HG02571 (cell line): ENCODE results near the gene JPT2.

Source experiments
- ATAC-seq: cut with Tn5 transposase; IDR thresholded peaks from one replicate; pipeline ENCODE4 v1.9.1; 2021; ENCODE audit warnings: mild to moderate bottlenecking, moderate library complexity; ENCODE audit not compliant: unreplicated experiment

The JPT2 gene, protein sequence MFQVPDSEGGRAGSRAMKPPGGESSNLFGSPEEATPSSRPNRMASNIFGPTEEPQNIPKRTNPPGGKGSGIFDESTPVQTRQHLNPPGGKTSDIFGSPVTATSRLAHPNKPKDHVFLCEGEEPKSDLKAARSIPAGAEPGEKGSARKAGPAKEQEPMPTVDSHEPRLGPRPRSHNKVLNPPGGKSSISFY

DNA sequence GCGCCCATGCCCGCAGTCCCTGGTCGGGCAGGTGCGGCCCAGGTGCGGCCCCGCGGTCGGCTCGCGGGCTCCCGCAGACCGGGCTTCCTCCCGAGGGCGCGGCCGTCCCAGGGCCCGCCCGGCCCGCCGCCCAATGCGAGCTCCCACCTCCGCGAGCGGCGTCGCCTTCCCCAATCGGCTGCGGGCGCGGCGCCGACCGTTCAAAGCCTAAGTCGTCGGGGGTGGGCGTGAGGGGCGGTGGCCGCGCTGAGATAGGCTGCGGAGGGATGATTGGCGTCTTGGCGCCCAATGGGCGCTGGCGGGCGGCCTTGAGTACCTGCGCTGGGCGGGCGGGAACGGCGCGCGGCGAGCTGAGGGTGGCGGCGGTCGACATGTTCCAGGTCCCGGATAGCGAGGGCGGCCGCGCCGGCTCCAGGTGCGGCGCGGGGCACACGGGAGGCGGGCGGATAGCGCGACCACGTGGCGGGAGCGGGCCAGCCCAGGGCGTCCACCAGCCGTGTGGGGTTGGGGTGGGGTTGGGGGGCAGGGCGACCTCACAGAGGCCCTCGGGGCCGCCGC lies at the start of gene JPT2:
JPT2 (plus strand) TSS at position 338 of the 558 bp plus-strand sequence; CDS start at position 372, 34 bp downstream.
- ATAC-seq, result peak; percentile 90

DNA sequence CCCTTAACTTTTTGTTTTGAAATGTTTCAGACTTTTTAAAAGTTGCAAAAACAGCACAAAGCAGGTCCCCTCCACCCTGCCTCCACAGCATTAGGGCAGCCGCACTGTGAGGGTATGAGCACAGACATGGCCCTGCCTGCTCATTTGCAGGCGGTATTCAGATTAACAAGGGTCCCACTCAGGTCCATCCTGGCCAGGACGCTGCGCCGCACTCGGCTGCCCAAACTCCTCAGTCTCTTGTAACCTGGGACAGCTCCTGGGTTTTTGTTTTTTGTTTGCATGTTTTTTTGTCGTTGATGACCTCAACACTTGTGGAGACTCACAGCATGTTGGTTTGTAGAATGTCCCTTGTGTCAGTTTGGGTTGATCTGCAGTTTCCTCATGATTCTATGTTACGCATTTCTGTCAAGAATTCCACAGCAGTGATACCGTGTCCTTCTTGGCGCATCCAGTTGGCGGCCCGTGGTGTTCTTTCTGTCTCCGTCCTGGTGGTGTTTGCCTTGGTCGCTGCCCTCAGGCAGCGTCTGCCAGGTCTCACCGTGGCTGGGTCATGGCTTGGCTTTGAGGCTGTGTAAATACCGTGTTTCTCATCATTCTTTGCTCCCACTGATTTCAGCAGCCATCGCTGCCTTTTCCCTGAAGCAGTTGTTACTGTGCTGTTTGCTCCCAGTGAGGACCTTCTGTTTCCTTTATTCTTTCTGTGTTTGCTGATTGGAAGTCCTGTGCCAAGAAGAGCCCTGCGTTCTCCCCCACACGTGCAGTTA lies 47.4 kb upstream of the JPT2 start:
- ATAC-seq, result no peak

DNA sequence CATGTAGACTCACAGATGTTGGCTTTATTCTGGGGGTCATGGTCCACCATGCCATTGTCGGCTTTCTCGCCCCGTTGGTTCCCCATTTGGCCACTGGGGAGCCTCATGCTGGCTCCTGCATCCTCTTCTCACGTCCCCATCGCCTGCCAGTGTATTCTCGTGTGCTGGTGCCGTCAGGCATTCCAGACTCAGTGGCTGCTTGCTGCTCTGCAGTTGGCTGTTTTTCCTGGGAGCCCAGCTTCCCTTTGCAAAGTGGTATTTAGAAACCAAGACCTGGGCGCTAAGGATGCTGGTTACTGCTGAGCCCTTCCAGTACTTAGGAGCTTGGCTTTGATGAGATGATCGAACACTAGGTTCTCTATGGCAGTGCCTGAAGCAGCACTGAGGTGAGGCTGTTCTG lies 46.8 kb upstream of the JPT2 start:
- no peak for ATAC-seq

DNA sequence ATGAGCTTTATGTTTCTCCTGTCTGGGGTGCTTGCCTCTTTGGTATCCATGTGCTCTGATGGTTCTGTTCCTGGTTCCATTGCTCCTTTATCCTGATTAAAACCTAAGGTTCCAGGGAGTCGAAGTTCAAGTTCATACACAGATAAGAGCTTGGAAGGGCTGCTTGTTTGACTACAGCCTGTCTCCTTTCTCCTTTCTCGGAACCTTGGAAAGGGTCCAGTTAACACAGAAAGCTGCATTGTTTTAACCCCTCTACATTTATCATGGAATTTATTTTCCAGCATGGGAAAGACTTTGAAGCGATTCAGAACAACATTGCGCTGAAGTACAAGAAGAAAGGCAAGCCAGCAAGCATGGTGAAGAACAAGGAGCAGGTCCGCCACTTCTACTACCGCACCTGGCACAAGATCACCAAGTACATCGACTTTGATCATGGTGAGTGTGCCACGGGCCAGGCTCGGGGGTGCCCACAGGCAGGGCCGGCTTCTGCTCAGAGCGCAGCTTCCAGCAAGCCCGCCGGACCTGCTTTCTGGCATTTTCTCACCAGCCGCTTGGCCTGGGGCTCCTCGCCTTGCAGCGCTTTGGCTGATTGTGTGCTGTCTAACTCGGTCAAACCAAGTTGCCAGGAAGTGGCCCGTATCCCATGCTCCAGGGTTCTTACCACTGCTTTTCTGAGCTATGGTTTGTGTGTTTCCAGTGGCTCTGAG lies 46.0 kb upstream of the JPT2 start:
- no peak for ATAC-seq

DNA sequence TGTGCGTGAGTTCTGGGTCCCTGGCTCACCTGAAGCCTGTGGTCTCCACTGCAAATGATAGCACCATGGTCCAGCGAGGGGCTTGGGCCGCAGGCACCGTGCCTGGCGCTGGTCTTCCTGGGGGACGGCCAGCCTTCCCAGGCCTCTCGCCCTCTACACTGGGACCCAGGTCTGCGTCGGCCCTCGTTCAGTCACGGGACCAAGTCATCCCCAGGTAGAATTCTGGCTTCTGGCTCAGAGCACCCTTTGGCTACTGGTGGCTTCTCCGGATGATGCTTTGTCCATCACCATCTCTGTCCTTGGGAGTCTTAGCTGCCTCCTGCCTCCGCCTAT lies 45.5 kb upstream of the JPT2 start:
- ATAC-seq, result no peak

DNA sequence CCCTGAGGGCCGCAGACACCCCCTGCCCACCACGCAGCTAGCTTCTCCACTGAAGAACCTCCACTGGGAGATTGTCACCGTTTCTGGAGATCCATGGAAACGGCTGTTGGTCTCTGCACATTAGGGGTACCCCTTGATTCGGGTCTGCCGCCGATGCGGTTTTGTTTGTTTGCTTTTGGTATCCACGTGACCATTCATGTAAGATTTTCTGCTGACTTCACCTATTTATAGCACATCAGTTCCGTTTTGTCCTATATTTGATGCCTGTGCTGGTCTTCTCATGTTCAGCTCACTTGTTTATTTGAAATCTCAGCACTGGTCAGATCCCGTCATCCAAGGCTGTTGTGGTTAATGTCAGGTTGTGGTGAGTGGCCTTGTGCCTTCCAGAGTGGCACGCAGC lies 44.8 kb upstream of the JPT2 start:
- no peak for ATAC-seq

DNA sequence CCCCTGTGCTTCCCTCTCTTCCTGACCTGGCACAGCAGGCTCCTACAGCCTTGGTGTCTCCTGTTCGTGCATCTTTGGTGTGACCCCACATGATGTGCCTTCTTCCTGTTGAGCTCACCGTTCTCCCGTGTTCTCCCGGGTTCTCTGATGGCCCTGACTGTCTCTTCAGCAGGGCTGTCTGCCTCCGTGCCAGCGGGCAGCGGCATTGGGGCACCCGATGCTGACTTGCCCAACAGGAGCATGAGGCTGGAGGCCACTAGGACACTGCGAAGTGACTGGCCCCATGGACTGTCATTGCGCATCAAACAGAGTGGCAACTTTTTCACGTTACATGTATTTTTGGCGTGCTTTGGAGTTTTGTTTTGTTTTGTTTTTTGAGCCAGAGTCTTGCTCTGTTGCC lies 43.5 kb upstream of the JPT2 start:
- ATAC-seq, result no peak

DNA sequence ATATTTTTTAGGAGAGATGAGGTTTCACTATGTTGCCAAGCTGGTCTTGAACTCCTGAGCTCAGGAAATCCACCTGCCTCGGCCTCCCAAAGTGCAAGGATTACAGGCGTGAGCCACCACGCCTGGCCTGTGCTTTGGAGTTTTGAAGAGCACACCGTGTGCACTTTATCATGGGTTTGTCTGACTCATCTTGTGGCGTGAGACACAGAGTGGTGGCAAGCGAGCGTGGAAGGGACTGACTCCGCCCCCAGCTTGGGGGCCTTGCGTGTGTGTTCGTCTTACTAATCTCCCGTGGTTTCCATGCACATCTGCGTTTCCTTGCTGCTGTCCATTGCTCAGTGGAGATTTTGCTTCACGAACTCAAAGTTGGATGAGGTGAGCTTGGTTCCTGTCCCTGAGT lies 43.0 kb upstream of the JPT2 start:
- no peak for ATAC-seq

DNA sequence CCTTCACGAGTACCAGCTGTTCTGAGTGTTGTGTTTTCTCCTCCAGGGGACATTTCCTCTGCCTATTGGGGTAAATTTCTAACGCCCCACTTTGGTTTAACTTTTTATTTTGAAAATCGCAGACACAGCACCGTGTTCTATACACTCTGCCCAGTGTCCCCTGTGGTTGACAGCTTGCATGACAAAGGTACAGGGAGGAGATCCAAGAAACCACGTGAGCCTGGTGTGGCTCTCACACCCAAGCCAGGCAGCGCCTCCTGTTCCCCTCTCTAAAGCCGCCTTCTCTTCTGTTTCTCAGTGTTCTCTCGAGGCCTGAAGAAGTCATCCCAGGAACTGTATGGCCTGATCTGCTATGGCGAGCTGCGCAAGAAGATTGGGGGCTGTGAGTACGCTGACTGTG lies 40.6 kb upstream of the JPT2 start:
- no peak for ATAC-seq

DNA sequence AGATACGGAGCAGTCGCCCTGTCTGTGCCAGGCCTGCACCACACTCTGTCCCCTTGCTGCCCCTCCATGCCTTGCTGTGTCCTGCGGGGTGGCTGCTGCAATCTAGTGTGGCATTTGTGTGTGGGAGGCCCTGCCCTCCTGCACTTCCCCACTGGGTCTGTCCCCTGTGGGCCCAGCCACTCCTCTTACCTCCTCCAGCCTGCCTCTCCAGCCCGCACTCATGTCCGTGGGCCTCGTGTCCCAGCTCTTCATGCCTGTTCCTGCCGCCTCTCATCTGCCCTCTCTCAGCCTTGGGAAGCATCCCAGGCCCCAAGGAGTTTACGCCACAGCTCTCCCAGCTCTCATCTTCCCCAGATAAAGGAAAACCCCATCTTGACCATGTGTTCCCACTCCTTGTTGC lies 39.3 kb upstream of the JPT2 start:
- no peak for ATAC-seq

DNA sequence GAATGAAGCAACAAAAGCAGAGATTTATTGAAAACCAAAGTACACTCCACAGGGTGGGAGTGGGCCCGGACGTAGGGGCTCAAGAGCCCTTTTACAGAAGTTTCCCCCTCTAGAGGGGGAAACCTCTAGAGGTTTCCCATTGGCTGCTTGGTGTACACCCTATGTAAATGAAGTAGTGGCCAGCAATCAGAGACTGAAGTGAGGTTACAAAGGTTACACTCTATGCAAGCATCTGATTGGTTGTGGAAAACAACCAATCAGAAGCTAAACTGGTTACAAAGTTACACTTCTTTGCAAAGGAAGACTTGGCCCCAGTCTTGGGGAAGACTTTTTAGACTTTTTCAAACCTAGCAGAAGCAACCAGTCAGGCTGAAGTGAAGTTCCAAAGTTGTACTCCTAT lies 38.8 kb upstream of the JPT2 start:
- no peak for ATAC-seq

DNA sequence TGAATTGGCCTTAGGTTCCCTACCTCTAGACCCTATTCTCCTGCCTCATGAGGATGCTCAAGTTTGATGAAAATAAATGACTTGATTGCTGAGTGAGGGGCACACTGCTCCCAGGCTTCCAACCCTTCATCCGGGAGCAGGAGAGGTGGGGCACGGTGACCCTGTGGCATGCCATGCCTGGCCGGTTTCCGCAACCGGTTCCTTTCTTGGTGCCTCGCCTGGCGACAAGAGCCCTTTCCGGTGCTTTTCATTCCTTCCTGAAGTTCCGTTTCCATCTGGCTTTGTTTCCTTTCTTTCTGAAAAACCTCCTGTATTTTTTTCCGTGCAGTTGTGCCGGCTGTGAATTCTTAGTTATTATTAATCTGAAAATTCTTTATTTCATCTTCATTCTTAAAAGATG lies 38.2 kb upstream of the JPT2 start:
- ATAC-seq, result no peak

DNA sequence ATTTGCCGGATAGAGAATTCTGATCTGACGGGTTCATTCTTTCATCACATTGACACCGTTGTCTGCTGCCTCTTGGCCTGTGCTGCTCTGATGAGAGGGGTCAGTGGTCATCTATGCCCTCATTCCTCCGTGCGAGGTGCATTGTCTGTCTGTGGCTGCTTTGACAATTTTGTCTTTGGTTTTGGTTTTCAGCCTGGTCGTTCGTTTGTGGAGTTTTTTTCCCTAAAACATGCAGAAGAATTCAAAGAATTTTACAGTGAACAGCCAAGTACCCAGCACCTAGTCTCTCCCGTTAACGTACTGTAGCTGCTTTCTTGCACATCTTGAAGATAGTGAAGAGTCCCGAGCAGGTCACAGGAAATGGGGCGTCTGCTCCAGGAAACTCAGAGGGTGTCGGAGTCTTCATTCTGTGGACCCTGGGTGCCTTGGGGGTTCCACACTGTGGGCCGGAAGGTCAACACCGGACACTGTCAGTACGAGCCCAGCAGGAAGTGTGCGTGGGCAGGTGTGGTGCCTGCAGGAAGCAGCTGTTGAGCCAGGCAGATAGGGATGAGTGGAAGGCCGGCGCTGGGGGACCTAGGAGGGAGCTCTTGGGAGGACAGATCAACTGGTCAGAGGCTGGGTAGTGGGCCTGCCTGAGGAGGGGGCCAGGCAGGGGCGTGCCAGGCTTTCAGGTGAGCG lies 37.7 kb upstream of the JPT2 start:
- no peak for ATAC-seq

DNA sequence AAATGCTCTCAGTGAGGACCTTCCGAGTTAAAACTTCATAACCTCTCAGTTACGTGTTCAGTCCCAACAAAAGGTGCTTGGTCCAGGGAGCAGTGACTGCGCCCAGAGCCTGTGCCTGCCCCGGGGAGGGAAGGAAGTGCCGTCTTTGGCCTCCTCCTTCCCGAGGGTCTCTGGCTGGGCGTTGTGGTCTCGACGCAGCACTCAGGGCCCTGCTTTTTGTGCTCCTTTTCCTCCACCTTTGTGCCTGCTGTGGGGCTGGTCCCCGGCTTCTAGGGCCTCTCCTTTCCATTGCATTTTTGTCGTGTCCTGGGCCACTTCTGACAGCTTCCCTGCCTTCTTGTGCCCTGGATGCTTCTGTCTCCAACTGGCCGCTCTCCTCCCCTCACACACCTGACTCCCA lies 36.8 kb upstream of the JPT2 start:
- no peak for ATAC-seq

DNA sequence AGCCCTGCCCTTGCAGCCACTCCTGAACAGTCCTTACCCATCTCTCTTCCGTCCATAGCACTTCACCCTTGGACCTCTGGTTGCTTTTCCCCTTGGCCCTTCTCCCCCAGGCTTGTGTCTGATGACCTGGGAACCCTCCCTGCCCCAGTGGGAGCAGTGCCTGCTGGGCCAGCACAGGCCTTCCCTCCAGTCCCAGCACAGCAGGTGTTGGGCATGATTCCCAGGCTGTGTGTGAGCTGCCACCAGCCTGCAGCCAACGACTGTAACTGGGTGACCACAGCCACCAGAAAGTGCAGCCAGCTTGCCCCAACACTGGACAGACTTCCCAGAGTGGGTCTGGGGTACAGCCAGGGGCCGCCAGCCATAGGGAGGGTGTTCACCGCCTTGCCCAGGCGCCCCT lies 35.9 kb upstream of the JPT2 start:
- no peak for ATAC-seq

DNA sequence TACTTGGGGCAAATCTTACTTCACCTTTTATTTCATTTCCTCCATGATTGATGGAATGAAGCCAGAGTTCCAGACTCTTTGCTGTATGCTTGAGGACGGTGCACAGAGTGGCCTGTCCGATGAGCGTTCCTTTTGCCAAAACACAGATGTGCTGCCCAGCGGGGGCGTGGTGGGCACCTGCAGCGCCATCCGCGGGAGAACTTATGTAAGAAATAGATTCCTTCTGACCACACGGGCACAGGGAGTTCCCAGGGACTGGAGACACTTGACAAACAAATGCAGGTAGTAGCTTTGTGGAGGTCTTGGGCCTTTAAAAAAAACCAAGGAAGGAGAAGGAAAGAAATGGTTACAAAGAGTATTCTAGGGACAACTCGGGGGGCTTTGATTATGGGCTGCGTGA lies 35.3 kb upstream of the JPT2 start:
- no peak for ATAC-seq

DNA sequence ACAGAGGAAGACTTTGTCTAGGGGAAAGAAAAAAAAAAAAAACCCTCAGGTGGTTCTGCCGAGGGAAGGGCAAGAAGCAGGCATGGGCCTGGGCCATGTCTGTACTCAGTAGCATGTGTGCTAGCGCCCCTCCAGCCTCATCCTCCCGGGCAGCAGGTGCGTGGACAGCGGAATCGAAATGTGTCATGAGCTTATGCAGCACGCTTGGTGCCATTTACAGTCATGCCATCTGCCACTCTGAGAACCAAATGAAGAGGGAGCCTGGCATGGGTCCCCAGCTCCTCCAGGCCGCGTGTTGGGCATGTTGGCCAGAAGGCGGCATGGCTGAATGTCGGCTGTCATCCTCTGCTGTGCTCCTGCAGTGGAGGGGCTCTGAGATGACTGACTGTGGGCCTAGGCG lies 34.6 kb upstream of the JPT2 start:
- ATAC-seq, result no peak

DNA sequence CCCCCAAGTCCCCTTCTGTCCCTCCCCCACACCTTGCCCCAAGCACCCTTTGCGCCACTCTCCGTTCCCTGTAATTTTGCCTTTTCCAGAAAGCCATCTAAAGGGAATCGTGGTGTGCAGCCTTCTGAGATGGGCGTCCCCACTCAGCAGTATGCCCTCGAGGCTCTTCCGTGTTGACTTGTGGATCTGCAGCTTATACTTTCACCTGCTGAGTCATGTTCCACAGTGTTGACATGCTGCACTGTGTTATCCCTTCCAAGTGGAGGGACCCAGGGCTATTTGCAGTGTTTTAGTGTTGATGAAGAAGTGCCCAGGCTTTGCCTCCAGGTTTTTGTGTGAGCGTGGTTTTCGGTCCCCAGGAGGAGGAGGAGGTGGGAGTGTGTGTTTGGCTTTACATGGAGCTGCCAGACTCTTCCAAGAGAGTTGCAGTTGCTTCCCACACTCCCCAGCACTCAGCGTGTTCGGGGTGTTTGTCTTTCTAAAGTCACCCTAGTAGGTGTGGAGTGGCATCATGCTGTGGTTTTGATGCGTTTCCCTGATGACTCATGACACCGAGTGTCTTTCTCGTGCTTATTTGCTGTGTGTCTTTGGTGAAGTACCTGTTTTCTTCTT lies 32.1 kb upstream of the JPT2 start:
- no peak for ATAC-seq

DNA sequence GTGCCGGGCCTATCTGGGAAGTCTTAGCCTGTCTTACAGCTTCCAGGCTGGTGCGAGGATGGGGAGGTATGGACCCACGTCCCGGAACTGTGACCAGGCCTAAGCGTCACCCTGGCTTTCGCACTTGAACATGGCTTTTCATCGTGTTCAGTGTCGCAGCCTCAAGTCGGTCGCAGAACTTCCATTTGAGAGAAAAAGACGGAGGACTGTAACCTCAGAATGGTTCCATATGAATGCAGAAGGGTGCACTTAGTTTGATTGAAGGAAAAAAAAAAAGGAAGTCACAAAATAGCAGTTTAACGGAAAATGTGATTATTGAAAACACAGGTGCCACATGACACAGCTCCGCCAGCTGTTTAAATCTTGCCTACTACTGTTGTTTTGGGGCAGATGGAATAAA lies 30.2 kb upstream of the JPT2 start:
- ATAC-seq, result no peak

DNA sequence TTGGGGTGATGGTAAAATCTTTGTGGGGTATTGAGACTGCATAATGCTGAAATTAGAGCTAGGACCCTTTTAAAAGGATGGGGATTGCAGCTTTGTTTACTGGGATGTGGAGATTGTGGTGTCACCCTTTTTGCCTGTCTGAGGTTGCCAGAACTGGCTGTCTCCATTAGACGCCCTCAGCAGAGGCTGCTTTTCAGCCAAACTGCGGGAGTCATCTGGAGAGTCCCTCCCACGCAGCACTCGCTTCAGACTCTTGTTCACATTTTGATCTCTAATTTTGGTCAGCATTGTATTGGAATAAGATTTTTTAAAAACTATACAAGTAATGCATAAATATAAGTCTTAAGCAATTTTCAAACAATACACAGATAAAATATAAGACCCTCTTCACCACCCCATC lies 27.9 kb upstream of the JPT2 start:
- no peak for ATAC-seq
